GM12878 (cell line): Measurements from ENCODE around the gene TBCCD1. TPM values are rescaled to one million over a fixed set of nuclear protein-coding genes. Genes with fewer than 3 reads are reported as not detected.

Source experiments
- ATAC-seq: fragments of 200-7000 bp; cut with Tn5 transposase; 3 replicates; pipeline ENCODE4 v1.9.1; 2020; ENCODE audit warnings: mild to moderate bottlenecking, moderate library complexity
- BruUV-seq: library from RNA; stranded (reverse); fragments of 400-500 nt; replicated peaks from 2 replicates; lab custom pipeline; 2021; lab: Mats Ljungman, UMichigan
- CTCF ChIA-PET: fragments of 300-600 bp; sonication (Branson Sonifier 250); formaldehyde crosslinking; extraction: SDS; loops from one replicate; lab custom pipeline; 2021; ENCODE audit warnings: inconsistent platforms; lab: Yijun Ruan, JAX
- POLR2A ChIA-PET: fragments of 350-600 bp; formaldehyde crosslinking; extraction: SDS; loops from one replicate; lab custom pipeline; 2021; ENCODE audit warnings: inconsistent platforms; lab: Charles Lee
- RAD21 ChIA-PET: fragments of 300-600 bp; sonication (Branson Sonifier 250); formaldehyde crosslinking; loops from one replicate; lab custom pipeline; 2023; ENCODE audit warnings: antibody characterized with exemption; ENCODE audit not compliant: unreplicated experiment; lab: Charles Lee
- SMC1A ChIA-PET: fragments of 300-600 bp; sonication (Branson Sonifier 250); formaldehyde crosslinking; loops from one replicate; lab custom pipeline; 2023; ENCODE audit not compliant: unreplicated experiment, uncharacterized antibody; lab: Charles Lee
- DNase-seq: peaks from one replicate; pipeline ENCODE4 v3.0.0-alpha.2; 2011; ENCODE audit warnings: low read depth, low spot score
- FAIRE-seq: peaks from 3 replicates; lab custom pipeline; 2011; peaks lifted over from hg19 to GRCh38; lab: Jason Lieb, UNC
- H2AFZ ChIP-seq: 2 replicates; pipeline ENCODE4 v1.6.0; 2011; ENCODE audit warnings: low read depth, low read length, control low read depth; ENCODE audit not compliant: control insufficient read depth
- H3K27ac ChIP-seq: 2 replicates; pipeline ENCODE4 v1.5.1; 2011; ENCODE audit warnings: control low read depth; ENCODE audit not compliant: control insufficient read depth, insufficient read depth
- H3K27me3 ChIP-seq, 2 experiments: replicated peaks in 1 of 2; 2 replicates each; pipeline versions ENCODE4 v1.6.0 to v1.6.1; 2011; ENCODE audit warnings: low read length in 1 of 2; ENCODE audit not compliant: control insufficient read depth in 2 of 2, insufficient read depth in 2 of 2
- H3K36me3 ChIP-seq, 2 experiments: 2 replicates each; pipeline ENCODE4 v1.5.1; 2011; ENCODE audit warnings: low read length in 1 of 2; ENCODE audit not compliant: control insufficient read depth in 2 of 2, insufficient read depth in 2 of 2
- H3K4me1 ChIP-seq: 2 replicates; pipeline ENCODE4 v1.6.1; 2011; ENCODE audit warnings: mild to moderate bottlenecking, low read length, moderate library complexity, mixed read lengths; ENCODE audit not compliant: control insufficient read depth, insufficient read depth
- H3K4me2 ChIP-seq: 2 replicates; pipeline ENCODE4 v1.6.0; 2011; ENCODE audit warnings: control low read depth; ENCODE audit not compliant: control insufficient read depth, insufficient read depth
- H3K4me3 ChIP-seq: fragments of 200-600 bp; sonication (generic); 2 replicates; pipeline ENCODE4 v1.5.1; 2016
- H3K79me2 ChIP-seq: 2 replicates; pipeline ENCODE4 v1.6.0; 2011; ENCODE audit warnings: low read length; ENCODE audit not compliant: control insufficient read depth, insufficient read depth
- H3K9ac ChIP-seq: 2 replicates; pipeline ENCODE4 v1.8.0; 2011; ENCODE audit warnings: low read length, control low read depth, mixed read lengths; ENCODE audit not compliant: control insufficient read depth, insufficient read depth
- H3K9me3 ChIP-seq: replicated peaks from 3 replicates; pipeline ENCODE4 v1.5.1; 2011; ENCODE audit warnings: mild to moderate bottlenecking, low read length; ENCODE audit not compliant: control insufficient read depth, insufficient read depth
- H4K20me1 ChIP-seq: 2 replicates; pipeline ENCODE4 v1.6.0; 2011; ENCODE audit not compliant: control insufficient read depth, insufficient read depth
- CBFB ChIP-seq: IDR thresholded peaks from 2 replicates; pipeline ENCODE4 v1.6.1; 2016; ENCODE audit warnings: antibody characterized with exemption, low read depth
- CEBPB ChIP-seq, 2 experiments: fragments of 150-350 bp in 1 of 2; IDR thresholded peaks; 2 replicates each; pipeline ENCODE4 v1.6.1; 2012 to 2014; ENCODE audit warnings: low read depth in 2 of 2, low read length in 2 of 2, borderline replicate concordance in 1 of 2, inconsistent platforms in 1 of 2
- CEBPZ ChIP-seq: fragments of 150-350 bp; IDR thresholded peaks from 2 replicates; pipeline ENCODE4 v1.6.1; 2016; ENCODE audit warnings: low read depth, low read length
- GATAD2B ChIP-seq: fragments of 450-650 bp; conservative IDR thresholded peaks from 2 replicates; pipeline ENCODE4 v1.6.1; 2017; ENCODE audit warnings: low read depth, mild to moderate bottlenecking, moderate library complexity
- JUNB ChIP-seq: IDR thresholded peaks from 2 replicates; pipeline ENCODE4 v1.6.1; 2016; ENCODE audit warnings: antibody characterized with exemption, mild to moderate bottlenecking
- PAX8 ChIP-seq: fragments of 450-650 bp; IDR thresholded peaks from 2 replicates; pipeline ENCODE4 v1.6.1; 2017; ENCODE audit warnings: mild to moderate bottlenecking, moderate library complexity
- POLR2AphosphoS5 ChIP-seq: IDR thresholded peaks from 2 replicates; pipeline ENCODE4 v1.6.1; 2011; ENCODE audit warnings: mild to moderate bottlenecking, low read length, inconsistent platforms
- POU2F2 ChIP-seq: IDR thresholded peaks from 3 replicates; pipeline ENCODE4 v1.6.1; 2011; ENCODE audit warnings: low read depth, mild to moderate bottlenecking, low read length, borderline replicate concordance
- RUNX3 ChIP-seq: IDR thresholded peaks from 2 replicates; pipeline ENCODE4 v1.6.1; 2012; ENCODE audit warnings: low read length, inconsistent platforms
- SPI1 ChIP-seq: IDR thresholded peaks from 2 replicates; pipeline ENCODE4 v1.6.1; 2011; ENCODE audit warnings: low read depth, mild to moderate bottlenecking, low read length, moderate library complexity, borderline replicate concordance; ENCODE audit not compliant: insufficient read depth
- ZNF207 ChIP-seq: fragments of 450-650 bp; IDR thresholded peaks from 2 replicates; pipeline ENCODE4 v1.6.1; 2014; ENCODE audit warnings: antibody characterized with exemption, mild to moderate bottlenecking, borderline replicate concordance
- WGBS: methylation state at CpG from one replicate; pipeline ENCODE4 v1.1.6; 2016; ENCODE audit warnings: low lambda C conversion rate; ENCODE audit not compliant: insufficient replicate concordance, insufficient coverage; ENCODE audit errors: missing lambda C conversion rate; 5-methylcytosine and 5-hydroxymethylcytosine counted together
- in situ Hi-C: fragments of 300-500 bp; cut with MboI; formaldehyde crosslinking; loops from 9 replicates; pipeline ENCODE4 v1.14.3; 2018; ENCODE audit warnings: mixed read lengths
- intact Hi-C: fragments of 100-400 bp; cut with micrococcal nuclease; formaldehyde crosslinking; loops from one replicate; pipeline ENCODE4 v1.14.2; 2022; ENCODE audit not compliant: unreplicated experiment
- polyA plus RNA-seq, 11 experiments: library from polyadenylated mRNA; depleted of rRNA in 4 of 11; unstranded in 6 of 11; stranded (reverse) in 5 of 11; fragments of >200 nt; fragmentation: Nextera tagmentation in 4 of 11; fragmentation: Illumina TruSeq in 1 of 11; extraction: Ambion mirVana in 4 of 11; extraction: Trizol in 1 of 11; gene quantifications; 1 replicate in 1 of 11; 2 replicates in 10 of 11; pipeline versions ENCODE4 v1.2.1 to v1.2.3, GENCODE V29; 2011 to 2016; ENCODE audit warnings: inconsistent platforms in 2 of 11, missing spikeins in 2 of 11, low read depth in 1 of 11
- total RNA-seq, 4 experiments: library from RNA; depleted of rRNA in 3 of 4; stranded (reverse); fragments of >200 nt in 3 of 4; fragmentation: Illumina TruSeq in 1 of 4; extraction: Trizol in 1 of 4; gene quantifications; 2 replicates each; pipeline versions ENCODE4 v1.2.1 to v1.2.3, GENCODE V29; 2013 to 2021
- TF ChIP-seq, protein P1 (sequence below): fragments of 450-650 bp; IDR thresholded peaks from 2 replicates; pipeline ENCODE4 v1.6.1; 2014; ENCODE audit warnings: mild to moderate bottlenecking

The TBCCD1 gene
- total and polyA plus RNA-seq, 10 of the 15 experiments (the other 5 are each of a cell fraction or from before 2014, with no cell fraction given), result 6.9 to 23.4 (median 14.7) TPM

- no peak for FAIRE-seq
- CTCF ChIA-PET, result interaction anchor here (0.7 to 2.8 kb wide), 2 partner anchors 16 to 24 kb away, joined by 3 to 25 read pairs; no protein-coding TSS in a partner anchor
- no peaks in the 10 kb centered on the region for H3K79me2 ChIP-seq
- H3K36me3 ChIP-seq, result no peaks in the 10 kb centered on the region
- SMC1A ChIA-PET, result interaction anchor here (0.9 to 2.4 kb wide), 3 partner anchors 15 to 27 kb away, joined by 3 to 6 read pairs (median 3); no protein-coding TSS in a partner anchor
- POLR2A ChIA-PET, result no interaction called here
- H3K9ac ChIP-seq, result no peak overlapping the region
- no peaks in the 10 kb centered on the region for H3K9me3 ChIP-seq
- no TSS peak for BruUV-seq
- RAD21 ChIA-PET, result no interaction called here
- no peaks in the 10 kb centered on the region for H4K20me1 ChIP-seq
- ATAC-seq, result peak; percentile 36; the same call in 2 of the 3 replicates
- no peak overlapping the region for H3K4me3 ChIP-seq
- TF ChIP-seq GATAD2B (no peak), CEBPZ (no peak), POLR2AphosphoS5 (no peak), SPI1 (no peak), ZNF207 (no peak), CBFB (no peak), JUNB (no peak), RUNX3 (no peak), PAX8 (no peak), POU2F2 (no peak), CEBPB (IDR thresholded peaks at IDR 0.05; ENCODE audit: borderline replicate concordance in 1 of 2, low read depth in 2 of 2, low read length in 2 of 2) (no peak)
- TF ChIP-seq, protein P1, sequence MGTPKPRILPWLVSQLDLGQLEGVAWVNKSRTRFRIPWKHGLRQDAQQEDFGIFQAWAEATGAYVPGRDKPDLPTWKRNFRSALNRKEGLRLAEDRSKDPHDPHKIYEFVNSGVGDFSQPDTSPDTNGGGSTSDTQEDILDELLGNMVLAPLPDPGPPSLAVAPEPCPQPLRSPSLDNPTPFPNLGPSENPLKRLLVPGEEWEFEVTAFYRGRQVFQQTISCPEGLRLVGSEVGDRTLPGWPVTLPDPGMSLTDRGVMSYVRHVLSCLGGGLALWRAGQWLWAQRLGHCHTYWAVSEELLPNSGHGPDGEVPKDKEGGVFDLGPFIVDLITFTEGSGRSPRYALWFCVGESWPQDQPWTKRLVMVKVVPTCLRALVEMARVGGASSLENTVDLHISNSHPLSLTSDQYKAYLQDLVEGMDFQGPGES, result no peak
- no peaks in the 10 kb centered on the region for H3K4me1 ChIP-seq
- H3K27ac ChIP-seq, result no peak overlapping the region
- DNase-seq, result no peak
- intact Hi-C loops (no loop called here), in situ Hi-C loops (no loop called here)
- no peaks in the 10 kb centered on the region for H3K27me3 ChIP-seq
- no peak overlapping the region for H3K4me2 ChIP-seq
- no peak overlapping the region for H2AFZ ChIP-seq
- WGBS, result 44% methylated on average over 2 of the region's 2 CpGs
Observed at GRCh38 chr3:186599785-186600166, 32.6 kb upstream of the TBCCD1 start.
